Smooth muscle cell (in vitro differentiated cells): Measurements from ENCODE around the gene PRPSAP2. TPM values are rescaled to one million over a fixed set of nuclear protein-coding genes. Genes with fewer than 3 reads are reported as not detected.

Experiments
- DNase-seq: peaks from one replicate; lab custom pipeline; 2025; ENCODE audit not compliant: unreplicated experiment; lab: John Stamatoyannopoulos, UW
- H2AFZ ChIP-seq: fragments of 200-600 bp; sonication (generic); 2 replicates; pipeline ENCODE4 v1.6.0; 2016; ENCODE audit warnings: antibody characterized with exemption, low read depth, mild to moderate bottlenecking
- H3F3A ChIP-seq: fragments of 200-600 bp; sonication (generic); 2 replicates; pipeline ENCODE4 v1.6.0; 2017; ENCODE audit warnings: antibody characterized with exemption, low read depth
- H3K27ac ChIP-seq: fragments of 200-600 bp; sonication (generic); 2 replicates; pipeline ENCODE4 v1.5.1; 2016; ENCODE audit warnings: low read depth, mild to moderate bottlenecking
- H3K27me3 ChIP-seq: fragments of 200-600 bp; sonication (generic); 2 replicates; pipeline ENCODE4 v1.6.1; 2016; ENCODE audit warnings: low read depth, mild to moderate bottlenecking
- H3K36me3 ChIP-seq: fragments of 200-600 bp; sonication (generic); 2 replicates; pipeline ENCODE4 v1.5.1; 2016; ENCODE audit warnings: low read depth
- H3K4me1 ChIP-seq: fragments of 200-600 bp; sonication (generic); 2 replicates; pipeline ENCODE4 v1.5.1; 2016; ENCODE audit warnings: low read depth
- H3K4me2 ChIP-seq: fragments of 200-600 bp; sonication (generic); 2 replicates; pipeline ENCODE4 v1.6.0; 2016; ENCODE audit warnings: mild to moderate bottlenecking
- H3K4me3 ChIP-seq: fragments of 200-600 bp; sonication (generic); 2 replicates; pipeline ENCODE4 v1.5.1; 2016; ENCODE audit warnings: mild to moderate bottlenecking
- H3K79me2 ChIP-seq: fragments of 200-600 bp; sonication (generic); 2 replicates; pipeline ENCODE4 v1.6.0; 2016; ENCODE audit warnings: low read depth, mild to moderate bottlenecking
- H3K9ac ChIP-seq: fragments of 200-600 bp; sonication (generic); 2 replicates; pipeline ENCODE4 v1.6.0; 2016; ENCODE audit warnings: low read depth
- H3K9me3 ChIP-seq: fragments of 200-600 bp; sonication (generic); replicated peaks from 2 replicates; pipeline ENCODE4 v1.5.1; 2016; ENCODE audit warnings: low read depth
- H4K20me1 ChIP-seq: fragments of 200-600 bp; sonication (generic); 2 replicates; pipeline ENCODE4 v1.6.0; 2016; ENCODE audit warnings: low read depth
- CTCF ChIP-seq: fragments of 200-600 bp; sonication (generic); IDR thresholded peaks from 2 replicates; pipeline ENCODE4 v1.5.1; 2017; ENCODE audit warnings: borderline replicate concordance, mild to moderate bottlenecking, antibody characterized with exemption; ENCODE audit not compliant: insufficient read depth, poor library complexity, severe bottlenecking
- WGBS: methylation state at CpG from one replicate; pipeline ENCODE4 v1.1.7; 2016; ENCODE audit warnings: low lambda C conversion rate; 5-methylcytosine and 5-hydroxymethylcytosine counted together
- polyA plus RNA-seq: library from polyadenylated mRNA; unstranded; fragments of >200 nt; fragmentation: Nextera tagmentation; extraction: Ambion mirVana; gene quantifications from 2 replicates; pipeline ENCODE4 v1.2.1, GENCODE V29; 2016
- total RNA-seq: library from RNA; depleted of rRNA; stranded (reverse); fragments of >200 nt; gene quantifications from 2 replicates; pipeline ENCODE4 v1.2.3, GENCODE V29; 2014

Gene PRPSAP2
- total and polyA plus RNA-seq, 2 experiments from 2014 or later, result 24.0 to 39.8 TPM

- peaks cover 17% of the 10 kb centered on the region for H3K79me2 ChIP-seq
- no peak overlapping the region for H3K27ac ChIP-seq
- H3K4me2 ChIP-seq, result no peak overlapping the region
- no peaks in the 10 kb centered on the region for H3K27me3 ChIP-seq
- peaks cover 25% of the 10 kb centered on the region for H4K20me1 ChIP-seq
- H3K9ac ChIP-seq, result no peak overlapping the region
- no peaks in the 10 kb centered on the region for H3F3A ChIP-seq
- no peak overlapping the region for H3K4me3 ChIP-seq
- no peaks in the 10 kb centered on the region for H3K4me1 ChIP-seq
- no peaks in the 10 kb centered on the region for H3K9me3 ChIP-seq
- no peak overlapping the region for H2AFZ ChIP-seq
- DNase-seq, result no peak
- TF ChIP-seq CTCF, result no peak
- no peaks in the 10 kb centered on the region for H3K36me3 ChIP-seq
- WGBS, result 92% methylated on average over 8 of the region's 8 CpGs
Observed at GRCh38 chr17:18866866-18867813, 9.2 kb downstream of the PRPSAP2 start.

GRCh38 chr17:18877104-18877645 is 19.2 kb downstream of the PRPSAP2 start:
- 74% methylated on average over 6 of the region's 6 CpGs for WGBS
- peaks cover 2% of the 10 kb centered on the region for H3K36me3 ChIP-seq
- no peak overlapping the region for H3K9ac ChIP-seq
- no peak for DNase-seq
- no peaks in the 10 kb centered on the region for H3K4me1 ChIP-seq
- TF ChIP-seq CTCF, result no peak
- no peak overlapping the region for H3K4me2 ChIP-seq
- no peak overlapping the region for H2AFZ ChIP-seq
- no peaks in the 10 kb centered on the region for H3K9me3 ChIP-seq
- H4K20me1 ChIP-seq, result no peaks in the 10 kb centered on the region
- no peaks in the 10 kb centered on the region for H3F3A ChIP-seq
- H3K27me3 ChIP-seq, result no peaks in the 10 kb centered on the region
- no peak overlapping the region for H3K27ac ChIP-seq
- H3K79me2 ChIP-seq, result no peaks in the 10 kb centered on the region
- no peak overlapping the region for H3K4me3 ChIP-seq

GRCh38 chr17:18888766-18889290 is 30.9 kb downstream of the PRPSAP2 start:
- Histone ChIP-seq H3K4me1 (no peaks in the 10 kb centered on the region), H2AFZ (no peak overlapping the region), H3K27ac (no peak overlapping the region), H3K36me3 (peaks cover 4% of the 10 kb centered on the region), H3K4me3 (no peak overlapping the region), H3K9me3 (no peaks in the 10 kb centered on the region), H3K4me2 (no peak overlapping the region), H3F3A (no peaks in the 10 kb centered on the region), H3K27me3 (no peaks in the 10 kb centered on the region), H3K9ac (no peak overlapping the region), H3K79me2 (no peaks in the 10 kb centered on the region), H4K20me1 (no peaks in the 10 kb centered on the region)
- DNase-seq, result no peak
- TF ChIP-seq CTCF, result no peak
- 96% methylated on average over 2 of the region's 9 CpGs for WGBS
